EL (cell line): ENCODE measurements around the gene SP110.
"Not testable (repeated sequence)": the region's sequence is repeated elsewhere in the genome, so short reads cannot be mapped to it uniquely, and the experiment has no call there.

Experiments used
- DNase-seq: peaks from one replicate; pipeline ENCODE4 v3.0.0-alpha.2; 2016

SP110 gene

GRCh38 chr2:230120376-230120775, 99.4 kb downstream of the SP110 start:
- not testable (repeated sequence) for DNase-seq

GRCh38 chr2:230119827-230120226, 100.0 kb downstream of the SP110 start:
- not testable (repeated sequence) for DNase-seq
